ENCODE data around the gene CDH5. TPM values are rescaled to one million over a fixed set of nuclear protein-coding genes. Genes with fewer than 3 reads are reported as not detected.

Gene CDH5
- total RNA-seq, 1 experiment from 2014 or later: 0.26 TPM

- TF ChIP-seq EZH2 (IDR thresholded peaks at IDR 0.05; ENCODE audit: borderline replicate concordance, low read depth, low read length, poor library complexity, severe bottlenecking) (no peak), CTCF (conservative IDR thresholded peaks at IDR 0.05; ENCODE audit: low read depth, low read length) (no peak)
- Histone ChIP-seq H3K9me3 (ENCODE audit: low read depth, low read length, poor library complexity, severe bottlenecking) (no peaks in the 10 kb centered on the region), H3K27ac (ENCODE audit: low read depth, low read length, poor library complexity, severe bottlenecking) (no peak overlapping the region), H3K4me1 (ENCODE audit: insufficient read depth, low read length, poor library complexity, severe bottlenecking) (peaks cover 10% of the 10 kb centered on the region), H3K27me3 (replicated peaks; ENCODE audit: insufficient read depth, low read depth, low read length, poor library complexity) (no peaks in the 10 kb centered on the region), H3K4me3 (ENCODE audit: low read depth, low read length, poor library complexity, severe bottlenecking) (no peak overlapping the region), H3K36me3 (ENCODE audit: insufficient read depth, low read length, poor library complexity, severe bottlenecking) (no peaks in the 10 kb centered on the region)
- no peak for DNase-seq (ENCODE audit: low spot score)
- POLR2A ChIA-PET (ENCODE audit: low non-redundant PET): no interaction called here
- no TSS peak for BruUV-seq (replicated peaks)
- CTCF ChIA-PET: interaction anchor here (0.6 kb wide), 2 partner anchors 9 to 244 kb away, joined by 3 to 12 read pairs; no protein-coding TSS in a partner anchor
- intact Hi-C loops (cut with micrococcal nuclease; ENCODE audit: unreplicated experiment): no loop called here
These were observed 2.2 kb upstream of the CDH5 start for GRCh38 chr16:66364117-66364958.

GRCh38 chr16:66364959-66365306, 1.6 kb upstream of the CDH5 start:
- ChIA-PET POLR2A (ENCODE audit: low non-redundant PET) (no interaction called here), CTCF (interaction anchor here (0.6 kb wide), 3 partner anchors 9 to 243 kb away, joined by 3 to 12 read pairs (median 4); no protein-coding TSS in a partner anchor)
- Histone ChIP-seq H3K27ac (ENCODE audit: low read depth, low read length, poor library complexity, severe bottlenecking) (no peak overlapping the region), H3K9me3 (ENCODE audit: low read depth, low read length, poor library complexity, severe bottlenecking) (no peaks in the 10 kb centered on the region), H3K4me1 (ENCODE audit: insufficient read depth, low read length, poor library complexity, severe bottlenecking) (peaks cover 10% of the 10 kb centered on the region), H3K27me3 (replicated peaks; ENCODE audit: insufficient read depth, low read depth, low read length, poor library complexity) (no peaks in the 10 kb centered on the region), H3K36me3 (ENCODE audit: insufficient read depth, low read length, poor library complexity, severe bottlenecking) (no peaks in the 10 kb centered on the region), H3K4me3 (ENCODE audit: low read depth, low read length, poor library complexity, severe bottlenecking) (no peak overlapping the region)
- no peak for TF ChIP-seq CTCF (conservative IDR thresholded peaks at IDR 0.05; ENCODE audit: low read depth, low read length)
- TF ChIP-seq EZH2 (IDR thresholded peaks at IDR 0.05; ENCODE audit: borderline replicate concordance, low read depth, low read length, poor library complexity, severe bottlenecking): no peak
- BruUV-seq (replicated peaks): no TSS peak
- DNase-seq (ENCODE audit: low spot score): peak; percentile 54
- intact Hi-C loops (cut with micrococcal nuclease; ENCODE audit: unreplicated experiment): no loop called here

GRCh38 chr16:66365651-66366050, 840 bp upstream of the CDH5 start:
- Histone ChIP-seq H3K4me1 (ENCODE audit: insufficient read depth, low read length, poor library complexity, severe bottlenecking) (peaks cover 10% of the 10 kb centered on the region), H3K27me3 (replicated peaks; ENCODE audit: insufficient read depth, low read depth, low read length, poor library complexity) (no peaks in the 10 kb centered on the region), H3K4me3 (ENCODE audit: low read depth, low read length, poor library complexity, severe bottlenecking) (no peak overlapping the region), H3K9me3 (ENCODE audit: low read depth, low read length, poor library complexity, severe bottlenecking) (no peaks in the 10 kb centered on the region), H3K36me3 (ENCODE audit: insufficient read depth, low read length, poor library complexity, severe bottlenecking) (no peaks in the 10 kb centered on the region), H3K27ac (ENCODE audit: low read depth, low read length, poor library complexity, severe bottlenecking) (no peak overlapping the region)
- BruUV-seq (replicated peaks): no TSS peak
- TF ChIP-seq CTCF (conservative IDR thresholded peaks at IDR 0.05; ENCODE audit: low read depth, low read length) (no peak), EZH2 (IDR thresholded peaks at IDR 0.05; ENCODE audit: borderline replicate concordance, low read depth, low read length, poor library complexity, severe bottlenecking) (no peak)
- no peak for DNase-seq (ENCODE audit: low spot score)
- CTCF ChIA-PET: interaction anchor here (0.6 kb wide), 1 partner anchor 23 kb away, joined by 4 read pairs; no protein-coding TSS in a partner anchor
- intact Hi-C loops (cut with micrococcal nuclease; ENCODE audit: unreplicated experiment): no loop called here
- POLR2A ChIA-PET (ENCODE audit: low non-redundant PET): no interaction called here

Measured in A673 (cell line).